ENCODE data around the gene GRK6.

GRK6 gene

DNA sequence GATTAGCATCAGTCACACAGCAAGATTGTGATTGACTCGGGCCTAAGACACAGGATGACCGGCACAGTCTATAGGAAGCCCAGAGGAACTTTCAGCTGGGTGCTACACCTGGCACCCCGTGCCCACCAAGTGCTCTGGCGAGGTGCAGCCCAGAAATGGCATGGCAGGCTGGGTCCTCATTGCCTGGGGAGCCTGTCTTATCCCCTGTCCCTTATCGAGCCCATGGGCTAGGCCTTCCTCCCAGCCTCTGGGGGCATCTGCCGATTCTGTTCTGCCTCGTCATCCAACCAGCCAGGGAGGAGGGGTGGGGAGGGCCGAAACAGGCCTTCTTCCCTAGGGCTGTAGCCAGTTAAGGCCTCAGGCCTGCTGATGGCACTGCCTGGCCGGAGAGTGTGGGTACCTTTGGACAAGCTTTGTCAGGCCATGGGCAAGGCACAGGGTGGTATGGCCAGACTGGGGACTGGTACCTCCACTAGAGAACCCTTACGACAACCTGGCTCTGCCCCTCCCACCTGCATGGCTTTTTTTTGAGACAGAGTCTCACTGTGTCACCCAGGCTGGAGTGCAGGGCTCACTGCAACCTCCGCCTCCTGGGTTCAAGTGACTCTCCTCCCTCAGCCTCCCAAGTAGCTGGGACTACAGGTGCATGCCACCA is 1.6 kb downstream of the GRK6 start:
- H3K36me3 ChIP-seq: peaks cover 17% of the 10 kb centered on the region
- peaks cover 15% of the 10 kb centered on the region for H3K4me1 ChIP-seq
- peak overlapping the region; percentile 93 for H3K4me3 ChIP-seq (ENCODE audit: low read depth, low read length)
- H3K27me3 ChIP-seq: no peaks in the 10 kb centered on the region
- H3K9me3 ChIP-seq: no peaks in the 10 kb centered on the region
- peak; percentile 54 for DNase-seq
- TF ChIP-seq CTCF (IDR thresholded peaks at IDR 0.05; ENCODE audit: low read depth, low read length): no peak

DNA sequence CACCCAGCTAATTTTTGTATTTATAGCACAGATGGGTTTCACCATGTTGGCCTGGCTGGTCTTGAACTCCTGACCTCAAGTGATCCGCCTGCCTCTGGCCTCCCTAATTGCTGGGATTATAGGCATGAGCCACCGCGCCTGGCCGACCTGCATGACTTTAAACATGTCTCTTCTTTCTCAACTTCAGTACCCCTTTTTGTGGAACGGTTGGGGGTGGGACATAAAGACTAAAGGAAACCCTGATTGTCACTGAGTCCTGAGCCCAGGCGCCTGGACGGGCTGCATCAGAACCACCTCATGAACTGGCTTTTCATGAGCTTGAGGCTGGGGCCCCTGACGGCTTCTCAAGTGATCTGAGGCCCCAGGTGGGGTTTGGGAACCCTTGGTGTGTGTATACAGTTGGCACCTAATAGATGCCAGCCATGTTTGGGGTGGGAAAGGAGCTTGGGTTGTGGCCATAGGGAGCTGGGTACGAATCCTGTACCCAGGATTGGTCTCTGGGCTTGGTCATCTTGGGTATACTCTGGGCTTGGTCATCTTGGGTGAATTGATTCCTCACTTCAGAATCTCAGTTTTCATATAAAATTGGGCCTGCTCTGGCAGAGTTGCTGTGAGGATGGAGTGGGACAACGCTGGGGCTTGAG is 2.2 kb downstream of the GRK6 start:
- H3K4me1 ChIP-seq: peaks cover 15% of the 10 kb centered on the region
- H3K36me3 ChIP-seq: peaks cover 23% of the 10 kb centered on the region

DNA sequence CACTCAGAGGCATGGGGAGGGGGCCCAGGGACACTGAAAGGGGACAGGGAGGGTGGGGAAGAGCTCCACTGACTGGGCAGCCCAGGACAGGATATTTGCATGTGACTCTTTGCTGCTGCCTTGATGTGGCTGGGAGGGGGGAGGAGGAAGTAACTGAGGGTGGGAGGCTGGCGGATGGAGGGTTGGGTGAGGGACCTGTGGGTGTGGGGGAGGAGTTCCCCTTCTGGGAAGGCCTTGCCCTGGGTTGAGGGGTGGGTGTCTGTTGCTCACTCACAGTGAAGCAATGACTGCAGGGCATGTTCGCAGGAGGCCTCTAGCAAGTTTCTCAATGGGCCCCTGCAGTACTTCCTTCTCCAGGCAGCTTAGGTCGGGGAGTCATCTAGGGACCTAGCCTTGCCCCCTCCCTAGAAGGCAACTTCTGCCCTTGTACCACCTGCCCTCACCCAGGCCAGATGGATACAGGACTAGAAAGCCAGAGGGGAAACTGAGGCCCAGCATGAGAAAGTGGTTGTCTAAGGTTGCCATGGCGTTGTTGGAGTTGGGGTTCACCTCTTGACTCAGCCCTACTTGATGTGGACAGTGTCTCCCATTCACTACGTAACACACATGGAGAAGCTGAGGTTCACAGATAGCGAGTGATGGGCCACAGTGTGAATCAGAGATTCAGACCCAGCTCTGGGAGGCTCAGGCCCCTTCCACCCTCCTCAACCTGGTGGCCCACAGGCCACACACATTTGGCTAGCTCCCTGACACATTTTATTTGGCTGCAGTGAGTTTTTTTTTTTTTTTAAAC is 3.0 kb downstream of the GRK6 start:
- H3K27me3 ChIP-seq: no peaks in the 10 kb centered on the region
- H3K9me3 ChIP-seq: no peaks in the 10 kb centered on the region
- H3K36me3 ChIP-seq: peaks cover 31% of the 10 kb centered on the region
- H3K4me1 ChIP-seq: peaks cover 15% of the 10 kb centered on the region
- DNase-seq: no peak
- no peak overlapping the region for H3K4me3 ChIP-seq (ENCODE audit: low read depth, low read length)
- TF ChIP-seq CTCF (IDR thresholded peaks at IDR 0.05; ENCODE audit: low read depth, low read length): no peak

More for the DNA sequence above, 2.2 kb downstream of the GRK6 start:
- TF ChIP-seq CTCF (IDR thresholded peaks at IDR 0.05; ENCODE audit: low read depth, low read length): no peak
- Histone ChIP-seq H3K27me3 (no peaks in the 10 kb centered on the region), H3K4me3 (ENCODE audit: low read depth, low read length) (no peak overlapping the region), H3K9me3 (no peaks in the 10 kb centered on the region)
- DNase-seq: no peak

DNA sequence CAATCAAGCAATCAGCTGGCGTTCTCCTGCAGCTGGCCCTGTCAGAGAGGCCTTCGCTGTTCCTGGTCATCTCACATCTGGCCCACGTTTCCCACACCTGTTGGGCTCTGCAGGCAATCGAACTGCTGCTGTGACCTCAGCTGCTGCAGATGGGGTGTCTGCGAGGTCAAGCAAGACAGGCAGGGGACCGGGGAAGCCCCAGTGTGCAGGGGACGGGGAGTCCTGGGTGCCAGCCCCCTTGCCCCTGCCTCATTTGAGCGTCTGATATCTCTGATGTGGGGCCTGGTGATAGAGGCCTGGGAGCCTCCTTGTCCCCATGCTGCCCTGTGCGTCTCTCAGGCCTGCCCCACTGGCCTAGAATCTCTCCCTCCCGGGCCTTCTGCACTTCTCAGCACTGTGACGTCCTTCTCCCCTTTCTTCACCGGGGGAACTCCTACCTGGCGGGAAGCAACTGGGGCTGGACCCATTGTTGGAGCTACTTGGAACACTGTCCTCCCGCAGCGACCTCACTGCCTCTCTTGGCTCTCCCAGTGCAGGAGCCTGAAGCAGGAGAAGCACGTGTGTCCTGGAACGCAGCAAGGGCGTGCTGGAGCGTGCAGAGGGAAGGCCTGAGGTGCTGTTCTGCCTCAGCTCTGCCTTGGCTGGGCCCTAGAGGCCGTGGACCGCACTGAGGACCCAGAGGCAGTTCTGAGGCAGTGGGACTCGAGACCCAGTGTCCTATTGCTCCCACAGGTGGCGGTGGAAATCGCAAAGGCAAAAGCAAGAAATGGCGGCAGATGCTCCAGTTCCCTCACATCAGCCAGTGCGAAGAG is 3.9 kb downstream of the GRK6 start:
- H3K4me1 ChIP-seq: peaks cover 15% of the 10 kb centered on the region
- H3K27me3 ChIP-seq: no peaks in the 10 kb centered on the region
- no peak for TF ChIP-seq CTCF (IDR thresholded peaks at IDR 0.05; ENCODE audit: low read depth, low read length)
- no peak overlapping the region for H3K4me3 ChIP-seq (ENCODE audit: low read depth, low read length)
- peaks cover 38% of the 10 kb centered on the region for H3K36me3 ChIP-seq
- DNase-seq: peak; percentile 25
- H3K9me3 ChIP-seq: no peaks in the 10 kb centered on the region

GRCh38 chr5:177430972-177431316 is 4.5 kb downstream of the GRK6 start:
- no peak overlapping the region for H3K4me3 ChIP-seq (ENCODE audit: low read depth, low read length)
- H3K36me3 ChIP-seq: peaks cover 43% of the 10 kb centered on the region
- H3K4me1 ChIP-seq: peaks cover 15% of the 10 kb centered on the region

More at GRCh38 chr5:177430972-177431316, 4.5 kb downstream of the GRK6 start:
- Histone ChIP-seq H3K9me3 (no peaks in the 10 kb centered on the region), H3K27me3 (no peaks in the 10 kb centered on the region)
- DNase-seq: no peak
- TF ChIP-seq CTCF (IDR thresholded peaks at IDR 0.05; ENCODE audit: low read depth, low read length): no peak
